Smooth muscle cell (in vitro differentiated cells): Measurements from ENCODE around the gene AQP11. TPM values are rescaled to one million over a fixed set of nuclear protein-coding genes. Genes with fewer than 3 reads are reported as not detected.

ENCODE experiments used
- DNase-seq: peaks from one replicate; lab custom pipeline; 2025; ENCODE audit not compliant: unreplicated experiment; lab: John Stamatoyannopoulos, UW
- H2AFZ ChIP-seq: fragments of 200-600 bp; sonication (generic); 2 replicates; pipeline ENCODE4 v1.6.0; 2016; ENCODE audit warnings: antibody characterized with exemption, low read depth, mild to moderate bottlenecking
- H3F3A ChIP-seq: fragments of 200-600 bp; sonication (generic); 2 replicates; pipeline ENCODE4 v1.6.0; 2017; ENCODE audit warnings: antibody characterized with exemption, low read depth
- H3K27ac ChIP-seq: fragments of 200-600 bp; sonication (generic); 2 replicates; pipeline ENCODE4 v1.5.1; 2016; ENCODE audit warnings: low read depth, mild to moderate bottlenecking
- H3K27me3 ChIP-seq: fragments of 200-600 bp; sonication (generic); 2 replicates; pipeline ENCODE4 v1.6.1; 2016; ENCODE audit warnings: low read depth, mild to moderate bottlenecking
- H3K36me3 ChIP-seq: fragments of 200-600 bp; sonication (generic); 2 replicates; pipeline ENCODE4 v1.5.1; 2016; ENCODE audit warnings: low read depth
- H3K4me1 ChIP-seq: fragments of 200-600 bp; sonication (generic); 2 replicates; pipeline ENCODE4 v1.5.1; 2016; ENCODE audit warnings: low read depth
- H3K4me2 ChIP-seq: fragments of 200-600 bp; sonication (generic); 2 replicates; pipeline ENCODE4 v1.6.0; 2016; ENCODE audit warnings: mild to moderate bottlenecking
- H3K4me3 ChIP-seq: fragments of 200-600 bp; sonication (generic); 2 replicates; pipeline ENCODE4 v1.5.1; 2016; ENCODE audit warnings: mild to moderate bottlenecking
- H3K79me2 ChIP-seq: fragments of 200-600 bp; sonication (generic); 2 replicates; pipeline ENCODE4 v1.6.0; 2016; ENCODE audit warnings: low read depth, mild to moderate bottlenecking
- H3K9ac ChIP-seq: fragments of 200-600 bp; sonication (generic); 2 replicates; pipeline ENCODE4 v1.6.0; 2016; ENCODE audit warnings: low read depth
- H3K9me3 ChIP-seq: fragments of 200-600 bp; sonication (generic); replicated peaks from 2 replicates; pipeline ENCODE4 v1.5.1; 2016; ENCODE audit warnings: low read depth
- H4K20me1 ChIP-seq: fragments of 200-600 bp; sonication (generic); 2 replicates; pipeline ENCODE4 v1.6.0; 2016; ENCODE audit warnings: low read depth
- WGBS: methylation state at CpG from one replicate; pipeline ENCODE4 v1.1.7; 2016; ENCODE audit warnings: low lambda C conversion rate; 5-methylcytosine and 5-hydroxymethylcytosine counted together
- polyA plus RNA-seq: library from polyadenylated mRNA; unstranded; fragments of >200 nt; fragmentation: Nextera tagmentation; extraction: Ambion mirVana; gene quantifications from 2 replicates; pipeline ENCODE4 v1.2.1, GENCODE V29; 2016
- total RNA-seq: library from RNA; depleted of rRNA; stranded (reverse); fragments of >200 nt; gene quantifications from 2 replicates; pipeline ENCODE4 v1.2.3, GENCODE V29; 2014
- TF ChIP-seq, protein P1 (sequence below): fragments of 200-600 bp; sonication (generic); IDR thresholded peaks from 2 replicates; pipeline ENCODE4 v1.5.1; 2017; ENCODE audit warnings: borderline replicate concordance, mild to moderate bottlenecking, antibody characterized with exemption; ENCODE audit not compliant: insufficient read depth, poor library complexity, severe bottlenecking

AQP11 gene
- total and polyA plus RNA-seq, 2 experiments from 2014 or later, result 0.22 to 0.54 TPM

DNA sequence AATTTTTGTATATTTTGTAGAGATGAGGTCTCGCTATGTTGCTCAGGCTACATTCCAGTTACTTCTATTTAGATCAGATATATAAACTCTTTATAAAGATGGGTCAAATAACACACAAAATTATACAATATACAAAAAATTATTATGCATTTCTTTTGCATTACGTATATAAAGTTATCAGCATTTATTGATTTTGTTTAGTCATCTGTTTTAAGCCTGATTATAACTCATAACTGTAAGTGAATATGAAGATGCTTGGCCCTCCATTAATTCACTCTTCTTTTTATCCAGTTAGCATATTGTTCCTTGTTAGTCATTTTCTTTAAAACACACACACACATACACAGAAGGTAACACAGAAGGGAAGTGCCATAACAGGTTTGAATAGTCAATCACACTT is 14.5 kb downstream of the AQP11 start:
- H4K20me1 ChIP-seq, result no peaks in the 10 kb centered on the region
- no peak for DNase-seq

DNA sequence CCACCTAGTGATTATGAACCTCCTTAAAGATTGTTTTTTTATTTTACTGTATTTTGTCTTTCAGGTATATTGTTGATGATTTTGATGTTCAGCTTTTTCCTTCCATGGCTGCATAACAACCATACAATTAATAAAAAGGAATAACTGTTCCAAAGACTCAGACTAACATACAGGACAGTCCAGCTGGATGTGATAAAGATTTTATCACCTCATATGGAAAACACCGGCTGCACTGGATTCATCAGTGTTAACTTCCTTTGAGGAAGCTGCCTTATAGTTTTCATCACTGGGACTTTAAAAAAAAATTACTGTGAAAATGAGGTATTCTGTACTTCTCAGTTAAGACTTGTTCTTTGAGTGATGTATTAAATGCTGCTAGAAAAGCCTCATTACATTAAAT is 19.5 kb downstream of the AQP11 start:
- no peaks in the 10 kb centered on the region for H3K4me1 ChIP-seq
- H3F3A ChIP-seq, result no peaks in the 10 kb centered on the region
- no peak overlapping the region for H3K4me2 ChIP-seq
- no peaks in the 10 kb centered on the region for H4K20me1 ChIP-seq
- no peak overlapping the region for H3K27ac ChIP-seq
- no peak overlapping the region for H2AFZ ChIP-seq
- H3K27me3 ChIP-seq, result no peaks in the 10 kb centered on the region
- H3K9ac ChIP-seq, result no peak overlapping the region
- 66% methylated on average over 1 of the region's 1 CpG for WGBS
- no peaks in the 10 kb centered on the region for H3K79me2 ChIP-seq
- no peak overlapping the region for H3K4me3 ChIP-seq
- TF ChIP-seq, protein P1, sequence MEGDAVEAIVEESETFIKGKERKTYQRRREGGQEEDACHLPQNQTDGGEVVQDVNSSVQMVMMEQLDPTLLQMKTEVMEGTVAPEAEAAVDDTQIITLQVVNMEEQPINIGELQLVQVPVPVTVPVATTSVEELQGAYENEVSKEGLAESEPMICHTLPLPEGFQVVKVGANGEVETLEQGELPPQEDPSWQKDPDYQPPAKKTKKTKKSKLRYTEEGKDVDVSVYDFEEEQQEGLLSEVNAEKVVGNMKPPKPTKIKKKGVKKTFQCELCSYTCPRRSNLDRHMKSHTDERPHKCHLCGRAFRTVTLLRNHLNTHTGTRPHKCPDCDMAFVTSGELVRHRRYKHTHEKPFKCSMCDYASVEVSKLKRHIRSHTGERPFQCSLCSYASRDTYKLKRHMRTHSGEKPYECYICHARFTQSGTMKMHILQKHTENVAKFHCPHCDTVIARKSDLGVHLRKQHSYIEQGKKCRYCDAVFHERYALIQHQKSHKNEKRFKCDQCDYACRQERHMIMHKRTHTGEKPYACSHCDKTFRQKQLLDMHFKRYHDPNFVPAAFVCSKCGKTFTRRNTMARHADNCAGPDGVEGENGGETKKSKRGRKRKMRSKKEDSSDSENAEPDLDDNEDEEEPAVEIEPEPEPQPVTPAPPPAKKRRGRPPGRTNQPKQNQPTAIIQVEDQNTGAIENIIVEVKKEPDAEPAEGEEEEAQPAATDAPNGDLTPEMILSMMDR, result no peak
- H3K9me3 ChIP-seq, result no peaks in the 10 kb centered on the region
- DNase-seq, result no peak
- no peaks in the 10 kb centered on the region for H3K36me3 ChIP-seq

More for the DNA sequence above, 14.5 kb downstream of the AQP11 start:
- no peaks in the 10 kb centered on the region for H3F3A ChIP-seq
- H3K9me3 ChIP-seq, result no peaks in the 10 kb centered on the region
- H3K4me3 ChIP-seq, result no peak overlapping the region
- no peak overlapping the region for H2AFZ ChIP-seq
- H3K9ac ChIP-seq, result no peak overlapping the region
- H3K4me1 ChIP-seq, result peaks cover 4% of the 10 kb centered on the region
- H3K27me3 ChIP-seq, result no peaks in the 10 kb centered on the region
- WGBS, result 97% methylated on average over 2 of the region's 2 CpGs
- H3K79me2 ChIP-seq, result no peaks in the 10 kb centered on the region
- no peak overlapping the region for H3K27ac ChIP-seq
- H3K36me3 ChIP-seq, result no peaks in the 10 kb centered on the region
- TF ChIP-seq, protein P1, result no peak
- H3K4me2 ChIP-seq, result no peak overlapping the region

DNA sequence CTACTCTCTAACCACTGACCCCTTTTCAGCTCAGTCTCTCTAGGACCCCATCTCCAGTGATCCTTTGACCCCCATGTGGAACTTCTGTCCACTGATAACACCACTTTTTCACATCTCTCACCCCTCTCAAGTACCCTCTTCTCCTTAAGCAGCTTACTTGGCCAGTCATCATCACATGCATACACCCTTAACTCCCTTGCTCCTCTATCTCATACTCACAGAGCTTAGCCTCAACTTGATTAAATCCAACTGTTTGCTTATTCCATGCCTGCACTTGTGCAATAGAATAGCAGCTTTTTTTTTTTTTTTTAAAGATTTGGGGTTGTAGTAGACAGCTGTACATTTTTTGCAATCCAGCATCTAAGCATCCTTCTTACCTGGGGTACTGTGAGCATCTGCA is 22.2 kb downstream of the AQP11 start:
- H3K27ac ChIP-seq, result no peak overlapping the region
- no peaks in the 10 kb centered on the region for H3F3A ChIP-seq
- H3K4me3 ChIP-seq, result no peak overlapping the region
- no peak overlapping the region for H3K4me2 ChIP-seq
- TF ChIP-seq, protein P1, result no peak
- no peak for DNase-seq
- H3K36me3 ChIP-seq, result no peaks in the 10 kb centered on the region
- no peaks in the 10 kb centered on the region for H3K9me3 ChIP-seq
- H3K79me2 ChIP-seq, result no peaks in the 10 kb centered on the region
- H3K4me1 ChIP-seq, result no peaks in the 10 kb centered on the region
- no peaks in the 10 kb centered on the region for H3K27me3 ChIP-seq
- no peaks in the 10 kb centered on the region for H4K20me1 ChIP-seq
- no peak overlapping the region for H3K9ac ChIP-seq
- H2AFZ ChIP-seq, result no peak overlapping the region

DNA sequence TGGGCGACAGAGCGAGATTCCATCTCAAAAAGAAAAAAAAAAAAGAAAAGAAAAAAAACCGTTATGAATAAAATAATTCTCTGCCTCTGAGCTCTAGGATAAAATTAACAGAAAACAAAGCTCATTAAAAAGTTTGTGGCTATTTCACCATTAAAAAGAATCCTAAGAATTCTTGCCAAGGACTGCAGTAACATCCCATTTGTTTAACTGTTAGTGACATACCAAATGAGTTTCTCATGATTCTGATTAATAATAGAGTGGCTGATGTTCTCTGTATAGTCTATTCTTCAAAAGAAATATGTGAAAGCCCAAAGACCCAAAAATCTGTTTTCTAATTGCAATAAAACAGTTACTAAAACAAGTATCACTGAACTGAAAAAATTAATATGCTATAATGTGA is 28.1 kb downstream of the AQP11 start:
- H3K9ac ChIP-seq, result no peak overlapping the region
- H3K36me3 ChIP-seq, result no peaks in the 10 kb centered on the region
- H3F3A ChIP-seq, result no peaks in the 10 kb centered on the region
- no peaks in the 10 kb centered on the region for H3K9me3 ChIP-seq
- no peaks in the 10 kb centered on the region for H3K79me2 ChIP-seq
- TF ChIP-seq, protein P1, result no peak
- H3K4me3 ChIP-seq, result no peak overlapping the region
- no peak overlapping the region for H3K4me2 ChIP-seq
- H4K20me1 ChIP-seq, result no peaks in the 10 kb centered on the region
- no peaks in the 10 kb centered on the region for H3K4me1 ChIP-seq
- 95% methylated on average over 3 of the region's 3 CpGs for WGBS
- no peak overlapping the region for H3K27ac ChIP-seq
- no peak overlapping the region for H2AFZ ChIP-seq
- H3K27me3 ChIP-seq, result no peaks in the 10 kb centered on the region
- no peak for DNase-seq
